AG04450 (cell line): ENCODE data around the gene TMEM184C. TPM values are rescaled to one million over a fixed set of nuclear protein-coding genes. Genes with fewer than 3 reads are reported as not detected.

Experiments
- CTCF ChIA-PET: fragments of 300-600, 350-600 bp; formaldehyde crosslinking; extraction: SDS; loops from one replicate; lab custom pipeline; 2022; ENCODE audit warnings: antibody characterized with exemption, inconsistent platforms; lab: Charles Lee
- POLR2A ChIA-PET: fragments of 350-600 bp; formaldehyde crosslinking; extraction: SDS; loops from one replicate; lab custom pipeline; 2021; ENCODE audit warnings: antibody characterized with exemption, inconsistent platforms; lab: Yijun Ruan, JAX
- DNase-seq: peaks from one replicate; pipeline ENCODE4 v3.0.0-alpha.2; 2011; ENCODE audit warnings: low read depth, low spot score
- H3K27ac ChIP-seq: one replicate; pipeline ENCODE4 v1.5.1; 2012; ENCODE audit warnings: low read depth, low read length, control low read depth
- H3K27me3 ChIP-seq: one replicate; pipeline ENCODE4 v1.6.0; 2012; ENCODE audit warnings: low read length; ENCODE audit not compliant: control insufficient read depth, insufficient read depth
- H3K4me3 ChIP-seq: 2 replicates; pipeline ENCODE4 v1.5.1; 2011; ENCODE audit warnings: mild to moderate bottlenecking, low read depth, low read length, control low read depth
- H3K9me3 ChIP-seq: 2 replicates; pipeline ENCODE4 v1.5.1; 2012; ENCODE audit warnings: low read length; ENCODE audit not compliant: control insufficient read depth, insufficient read depth
- CTCF ChIP-seq: IDR thresholded peaks from 2 replicates; pipeline ENCODE4 v1.5.1; 2011; ENCODE audit warnings: low read depth, low read length, control low read depth, inconsistent platforms
- polyA plus RNA-seq: library from polyadenylated mRNA; depleted of rRNA; stranded (reverse); fragments of >200 nt; gene quantifications from 2 replicates; pipeline ENCODE4 v1.2.3, GENCODE V29; 2011

TMEM184C gene
- polyA plus RNA-seq, 1 experiment, result 40.6 TPM

DNA sequence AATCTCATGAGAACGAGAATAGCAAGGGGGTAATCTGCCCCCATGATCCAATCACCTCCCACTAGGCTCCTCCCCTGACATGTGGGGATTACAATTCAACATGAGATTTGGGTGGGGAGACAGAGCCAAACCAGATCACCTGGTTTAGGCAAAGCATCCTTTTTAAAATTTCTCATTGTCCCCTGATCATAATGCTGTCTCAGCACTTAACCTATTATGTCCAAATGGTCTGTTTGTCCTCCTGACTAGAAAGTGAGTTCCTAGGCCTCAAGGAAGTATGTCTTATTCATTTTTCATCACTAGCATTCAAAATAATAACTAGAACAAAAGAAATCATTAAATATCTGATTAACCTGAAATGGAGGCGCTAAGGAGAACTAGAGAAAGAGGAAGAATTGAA is 74.6 kb downstream of the TMEM184C start:
- ChIA-PET CTCF (interaction anchor here (0.7 to 2.2 kb wide), 3 partner anchors 175 to 243 kb away, joined by 3 to 17 read pairs (median 3); no protein-coding TSS in a partner anchor), POLR2A (no interaction called here)
- no peak for DNase-seq
- Histone ChIP-seq H3K4me3 (no peak overlapping the region), H3K27me3 (peaks cover 4% of the 10 kb centered on the region), H3K9me3 (no peaks in the 10 kb centered on the region), H3K27ac (no peak overlapping the region)
- TF ChIP-seq CTCF, result no peak

GRCh38 chr4:147693218-147693617 is 76.0 kb downstream of the TMEM184C start:
- no peaks in the 10 kb centered on the region for H3K9me3 ChIP-seq
- H3K27ac ChIP-seq, result no peak overlapping the region
- no peak for DNase-seq
- no peak for TF ChIP-seq CTCF
- no peak overlapping the region for H3K4me3 ChIP-seq
- peaks cover 9% of the 10 kb centered on the region for H3K27me3 ChIP-seq
- POLR2A ChIA-PET, result no interaction called here
- CTCF ChIA-PET, result interaction anchor here (1.8 to 2.2 kb wide), 2 partner anchors 15 to 173 kb away, joined by 5 to 17 read pairs; no protein-coding TSS in a partner anchor

DNA sequence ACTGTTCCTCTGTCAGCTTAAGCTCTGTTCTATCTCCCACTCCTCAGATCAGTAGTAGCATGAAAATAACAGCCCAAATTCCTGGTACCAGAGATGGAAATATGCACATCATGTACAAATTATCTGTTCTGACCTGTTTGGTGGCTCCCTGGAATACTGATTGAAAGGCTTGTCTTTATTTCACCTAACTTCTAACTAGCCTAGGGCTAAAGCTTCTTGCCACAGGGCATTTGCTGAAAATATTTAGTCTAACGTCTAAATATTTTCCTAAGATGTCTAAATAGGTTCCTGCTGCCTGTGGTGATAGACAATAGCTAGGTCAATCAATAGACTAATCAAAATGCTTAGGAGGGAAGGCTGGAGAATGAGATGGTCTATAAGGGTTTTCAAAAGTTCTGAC is 79.7 kb downstream of the TMEM184C start:
- Histone ChIP-seq H3K27me3 (peaks cover 5% of the 10 kb centered on the region), H3K27ac (no peak overlapping the region), H3K9me3 (peaks cover 5% of the 10 kb centered on the region; the same call in 1 of the 2 replicates), H3K4me3 (no peak overlapping the region)
- ChIA-PET POLR2A (no interaction called here), CTCF (interaction anchor here (2.0 kb wide), 2 partner anchors 11 to 170 kb away, joined by 16 to 18 read pairs; no protein-coding TSS in a partner anchor)
- DNase-seq, result no peak
- TF ChIP-seq CTCF, result no peak

GRCh38 chr4:147704846-147705245 is 87.6 kb downstream of the TMEM184C start:
- Histone ChIP-seq H3K4me3 (no peak overlapping the region), H3K9me3 (peaks cover 5% of the 10 kb centered on the region), H3K27ac (no peak overlapping the region), H3K27me3 (no peaks in the 10 kb centered on the region)
- DNase-seq, result no peak
- POLR2A ChIA-PET, result no interaction called here
- no peak for TF ChIP-seq CTCF
- CTCF ChIA-PET, result interaction anchor here (6.5 kb wide), 1 partner anchor 161 kb away, joined by 123 read pairs; no protein-coding TSS in a partner anchor

DNA sequence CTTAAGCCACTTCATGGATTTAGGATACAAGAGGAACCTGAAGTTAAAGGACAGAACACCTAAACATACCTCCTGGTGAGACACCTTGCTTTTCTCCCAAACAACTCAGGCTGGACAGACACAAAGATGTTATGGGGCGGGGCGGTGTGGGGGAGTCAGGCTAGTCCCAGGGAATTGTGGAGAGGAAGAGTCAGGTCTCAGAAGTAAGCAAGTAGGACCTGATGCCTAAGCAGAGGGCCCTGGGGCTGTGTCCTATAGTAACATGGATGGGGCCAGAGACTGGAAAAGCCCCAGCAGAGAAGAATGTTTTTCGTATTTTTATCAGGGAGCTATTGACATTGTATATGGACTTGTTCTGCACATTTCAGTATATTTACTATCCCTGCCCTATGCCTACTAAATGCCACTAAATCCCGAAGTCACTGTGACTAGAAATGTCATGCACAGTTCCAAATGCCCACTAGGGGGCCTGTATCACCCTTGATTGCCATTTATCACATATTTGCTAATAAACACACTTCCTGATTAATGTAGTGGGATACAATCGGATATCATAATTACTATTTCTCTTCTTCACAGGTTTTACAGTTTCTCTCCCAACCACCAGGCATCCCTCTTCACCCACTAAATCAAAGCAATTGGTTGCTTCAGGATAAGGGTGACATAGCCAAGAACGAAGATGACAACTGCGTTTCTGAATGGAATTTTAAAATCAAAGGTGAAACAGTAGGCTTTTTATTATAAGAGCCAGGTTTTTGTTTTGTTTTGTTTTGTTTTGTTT is 90.9 kb downstream of the TMEM184C start:
- H3K4me3 ChIP-seq, result no peak overlapping the region
- peaks cover 3% of the 10 kb centered on the region; the same call in 1 of the 2 replicates for H3K9me3 ChIP-seq
- H3K27me3 ChIP-seq, result no peaks in the 10 kb centered on the region
- no peak for DNase-seq
- peak; percentile 86 for TF ChIP-seq CTCF
- CTCF ChIA-PET, result interaction anchor here (0.5 to 6.5 kb wide), 42 partner anchors 9 to 597 kb away, joined by 3 to 123 read pairs (median 4); partner anchors contain the start of genes ARHGAP10 and PRMT9
- no peak overlapping the region for H3K27ac ChIP-seq
- POLR2A ChIA-PET, result no interaction called here
